ENCODE data around the gene C11orf52.
A peak's percentile ranks its signal among the peaks of the same experiment; 100 is the strongest.
"Not testable (repeated sequence)": the region's sequence is repeated elsewhere in the genome, so short reads cannot be mapped to it uniquely, and the experiment has no call there.

Gene C11orf52

DNA sequence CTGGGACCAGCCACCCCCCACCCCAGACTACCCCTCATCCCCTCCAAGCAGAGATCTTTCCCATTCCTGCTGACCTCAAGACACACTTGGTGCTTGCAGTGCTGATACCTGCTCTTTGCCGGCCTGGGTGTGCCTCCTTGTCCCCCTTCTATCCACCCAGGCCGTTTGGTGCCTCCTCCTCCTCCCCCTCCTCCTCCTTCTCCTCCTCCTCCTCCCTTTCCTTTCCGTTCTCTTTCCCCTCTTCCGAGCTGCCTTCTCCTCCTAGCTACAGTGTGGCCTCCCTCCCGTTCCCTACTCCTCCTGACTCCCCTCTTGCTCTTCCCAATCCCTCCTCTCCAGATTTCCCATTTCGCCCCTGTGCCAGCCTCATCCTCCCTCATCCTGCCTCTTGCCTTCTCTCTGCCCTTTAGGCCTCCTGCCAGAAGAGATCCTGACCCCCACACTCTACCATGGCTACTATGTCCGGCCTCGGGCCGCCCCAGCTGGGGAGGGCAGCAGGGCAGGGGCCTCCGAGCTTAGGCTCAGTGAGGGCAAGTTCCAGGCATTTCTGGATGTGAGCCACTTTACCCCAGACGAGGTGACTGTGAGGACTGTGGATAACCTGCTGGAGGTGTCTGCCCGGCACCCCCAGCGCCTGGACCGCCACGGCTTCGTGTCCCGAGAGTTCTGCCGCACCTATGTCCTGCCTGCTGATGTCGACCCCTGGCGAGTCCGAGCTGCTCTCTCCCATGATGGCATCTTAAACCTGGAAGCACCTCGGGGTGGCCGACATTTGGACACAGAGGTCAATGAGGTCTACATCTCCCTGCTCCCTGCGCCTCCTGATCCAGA, 5.5 kb upstream of the C11orf52 start:
- no peak for DNase-seq

- no peak for DNase-seq
Measured at GRCh38 chr11:111913997-111914396, 4.7 kb upstream of the C11orf52 start.

DNA sequence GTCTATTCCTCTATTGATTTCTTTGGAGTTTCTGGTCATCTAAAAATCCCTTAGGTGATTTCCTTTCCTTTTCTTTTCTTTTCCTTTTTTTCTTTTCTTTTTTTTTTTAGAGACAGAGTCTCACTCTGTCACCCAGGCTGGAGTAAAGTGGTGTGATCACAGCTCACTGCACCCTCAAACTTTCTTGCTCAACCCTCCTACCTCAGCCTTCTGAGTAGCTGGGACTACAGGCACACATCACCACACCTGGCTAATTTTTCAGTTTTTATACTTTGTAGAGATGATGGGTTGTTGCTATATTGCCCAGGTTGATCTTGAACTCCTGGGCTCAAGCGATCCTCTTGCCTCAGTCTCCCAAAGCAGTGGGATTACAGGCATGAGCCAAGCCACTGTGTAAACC, 1.9 kb upstream of the C11orf52 start:
- DNase-seq: no peak

- no peak for DNase-seq
Measured at GRCh38 chr11:111917312-111917711, 1.4 kb upstream of the C11orf52 start.

GRCh38 chr11:111917788-111918187, 925 bp upstream of the C11orf52 start:
- DNase-seq: no peak

GRCh38 chr11:111920908-111921307, 2.2 kb downstream of the C11orf52 start:
- no peak for DNase-seq

DNA sequence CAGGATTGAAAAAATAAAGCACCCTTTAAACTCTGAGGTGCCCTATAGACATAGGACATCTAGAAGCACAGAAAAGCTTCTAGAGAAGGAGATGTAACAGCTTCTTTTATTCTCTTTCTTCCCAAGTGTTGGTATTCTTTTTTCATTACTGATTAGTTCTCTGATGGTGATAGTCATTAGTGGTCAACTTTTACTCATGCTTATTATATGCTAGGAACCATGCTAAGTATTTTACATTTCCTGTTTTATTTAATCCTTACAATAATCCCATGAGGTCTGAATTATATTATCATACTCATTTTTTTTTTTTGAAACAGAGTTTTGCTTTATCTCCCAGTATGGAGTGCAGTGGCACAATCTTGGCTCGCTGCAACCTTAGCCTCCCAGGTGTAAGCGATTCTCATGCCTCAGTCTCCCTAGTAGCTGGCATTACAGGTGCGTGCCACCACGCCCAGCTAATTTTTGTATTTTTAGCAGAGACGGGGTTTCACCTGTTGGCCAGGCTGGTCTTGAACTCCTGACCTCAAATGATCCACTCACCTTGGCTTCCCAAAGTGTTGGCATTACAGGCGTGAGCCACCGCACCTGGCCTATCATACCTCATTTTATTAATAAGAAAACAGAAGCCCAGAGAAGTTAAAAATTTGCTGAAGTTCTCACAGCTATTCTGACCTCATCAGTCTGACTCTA, 3.0 kb downstream of the C11orf52 start:
- DNase-seq: no peak

GRCh38 chr11:111922803-111923202, 4.1 kb downstream of the C11orf52 start:
- no peak for DNase-seq

- no peak for DNase-seq
Measured at GRCh38 chr11:111923351-111923788, 4.7 kb downstream of the C11orf52 start.

DNA sequence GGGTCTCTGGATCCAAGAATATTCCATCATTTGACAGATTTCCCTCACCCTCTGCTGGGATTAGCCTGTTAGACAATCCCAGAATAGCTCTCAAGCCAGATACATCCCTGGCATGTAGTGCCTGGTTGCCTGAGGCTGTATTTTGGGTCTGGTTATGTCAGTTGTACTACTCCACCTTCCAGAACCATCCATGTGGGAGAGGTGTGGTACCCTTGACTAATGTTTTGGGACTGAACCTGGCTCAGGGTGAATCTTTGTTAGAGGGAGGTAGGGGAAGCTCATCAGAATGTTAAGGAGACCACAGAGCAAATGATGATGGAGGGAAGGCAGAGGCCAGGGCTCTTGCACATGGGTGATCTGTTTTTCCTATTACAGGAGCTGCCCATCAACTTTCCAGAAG, 5.2 kb downstream of the C11orf52 start:
- DNase-seq: no peak

DNA sequence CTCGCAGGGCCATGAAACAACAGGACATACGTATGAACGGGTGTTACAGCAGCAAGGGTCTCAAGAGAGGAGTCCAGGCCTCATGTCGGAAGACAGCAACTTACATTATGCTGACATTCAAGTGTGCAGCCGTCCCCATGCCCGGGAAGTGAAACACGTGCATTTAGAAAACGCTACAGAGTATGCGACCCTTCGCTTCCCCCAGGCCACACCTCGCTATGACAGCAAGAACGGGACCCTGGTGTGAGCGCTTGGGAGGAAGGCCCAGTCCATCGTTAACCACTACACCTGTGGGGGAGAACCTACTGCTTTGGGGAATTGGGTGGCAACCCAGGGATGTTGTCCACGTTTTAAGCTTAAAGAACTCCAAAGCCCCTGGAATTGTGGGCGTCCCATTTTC, 7.2 kb downstream of the C11orf52 start:
- no peak for DNase-seq

GRCh38 chr11:111926505-111927391, 8.0 kb downstream of the C11orf52 start:
- DNase-seq: peak; percentile 96

DNA sequence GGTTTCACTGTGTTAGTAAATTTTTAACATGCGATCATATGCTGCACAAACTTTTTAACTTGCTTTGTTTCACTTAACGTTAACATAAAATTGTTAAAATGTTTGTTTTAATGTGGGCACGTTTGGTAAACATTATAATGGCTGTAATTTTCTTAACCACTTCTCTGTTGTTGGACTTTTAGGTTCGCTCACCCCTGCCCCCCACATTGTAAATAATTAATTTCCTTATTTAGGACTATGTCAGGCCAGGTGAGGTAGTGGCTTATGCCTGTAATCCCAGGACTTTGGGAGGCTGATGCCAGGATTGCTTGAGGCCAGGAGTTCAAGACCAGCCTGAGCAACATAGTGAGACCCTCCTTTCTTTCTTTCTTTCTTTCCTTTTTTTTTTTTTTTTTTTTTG, 11.8 kb downstream of the C11orf52 start:
- no peak for DNase-seq

DNA sequence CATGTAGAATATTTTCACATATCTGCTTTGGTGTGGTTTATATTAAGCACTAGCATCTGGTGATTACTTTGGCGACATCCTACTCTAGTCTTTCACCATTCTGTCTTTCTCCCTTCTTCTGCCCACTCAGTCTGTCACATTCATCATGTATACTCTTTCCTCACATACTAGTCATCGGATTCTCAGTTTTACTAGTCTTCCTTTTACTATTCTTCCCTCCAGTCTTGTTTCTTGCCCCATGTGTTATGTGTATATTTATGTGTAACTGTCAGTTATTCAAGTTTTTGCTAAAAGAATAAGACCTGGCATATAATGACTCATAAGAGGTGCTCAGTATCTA, 13.9 kb downstream of the C11orf52 start:
- no peak for DNase-seq

- not testable (repeated sequence) for DNase-seq
Measured at GRCh38 chr11:111933176-111933575, 14.5 kb downstream of the C11orf52 start.

- no peak for DNase-seq
Measured at GRCh38 chr11:111933872-111934271, 15.2 kb downstream of the C11orf52 start.

- DNase-seq: no peak
Measured at GRCh38 chr11:111934306-111934705, 15.6 kb downstream of the C11orf52 start.

DNA sequence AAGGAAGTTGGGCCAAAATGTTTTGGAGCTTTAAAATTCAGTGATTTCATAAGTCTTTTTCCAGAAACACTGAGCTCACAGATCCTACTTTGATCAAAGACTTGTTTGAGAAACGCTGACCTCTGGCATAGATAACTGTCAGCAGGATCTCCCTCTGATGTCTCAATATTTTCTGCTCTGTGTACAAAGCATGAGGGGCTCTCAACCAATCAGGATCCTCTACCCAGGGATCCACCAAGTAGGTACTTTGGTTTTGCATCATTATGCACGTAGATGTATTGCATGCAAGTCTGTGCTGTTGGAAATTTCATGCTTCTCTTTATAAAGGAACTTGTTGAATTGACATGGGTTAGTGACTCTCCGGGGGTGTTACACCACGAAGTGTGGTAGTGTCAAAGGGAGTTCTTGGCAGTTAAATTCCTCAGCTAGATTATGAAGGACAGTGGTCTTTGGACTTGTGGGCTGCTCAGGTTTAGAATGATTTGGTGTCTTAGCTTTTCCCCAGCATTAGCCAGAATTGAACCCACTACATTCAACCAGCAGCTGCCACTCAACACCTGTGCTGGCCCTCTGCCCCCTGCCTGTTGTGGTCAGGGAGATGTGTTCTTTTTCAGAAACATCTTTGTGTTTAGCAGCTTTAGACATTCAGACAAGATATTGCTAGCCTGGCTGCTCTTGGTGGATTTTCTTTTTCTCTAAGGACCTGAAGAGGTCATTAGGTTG, 16.8 kb downstream of the C11orf52 start:
- DNase-seq: no peak

DNA sequence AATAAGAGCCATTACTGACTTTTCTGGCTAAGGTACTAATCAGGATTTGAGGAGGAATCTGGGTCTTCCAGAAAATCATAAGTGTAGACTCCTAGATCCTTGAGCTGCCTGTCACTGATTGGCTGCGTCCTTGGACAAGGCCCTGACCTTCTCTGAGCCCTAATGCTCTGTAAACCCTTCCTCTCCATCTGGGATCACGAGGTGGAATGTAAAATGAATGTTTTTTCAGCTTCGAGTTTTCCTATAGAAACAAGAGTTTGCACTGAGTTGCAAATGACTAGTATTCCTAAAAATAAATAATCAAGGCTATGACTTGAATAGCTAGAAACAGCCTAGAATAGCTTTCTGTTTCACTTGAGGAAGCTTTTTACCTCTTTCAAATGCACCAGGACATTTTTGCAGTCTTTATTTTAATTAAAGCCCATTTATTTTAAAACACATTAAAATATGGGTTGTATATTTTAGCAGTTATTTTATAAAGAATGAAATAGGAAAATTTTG, 17.4 kb downstream of the C11orf52 start:
- DNase-seq: no peak

DNA sequence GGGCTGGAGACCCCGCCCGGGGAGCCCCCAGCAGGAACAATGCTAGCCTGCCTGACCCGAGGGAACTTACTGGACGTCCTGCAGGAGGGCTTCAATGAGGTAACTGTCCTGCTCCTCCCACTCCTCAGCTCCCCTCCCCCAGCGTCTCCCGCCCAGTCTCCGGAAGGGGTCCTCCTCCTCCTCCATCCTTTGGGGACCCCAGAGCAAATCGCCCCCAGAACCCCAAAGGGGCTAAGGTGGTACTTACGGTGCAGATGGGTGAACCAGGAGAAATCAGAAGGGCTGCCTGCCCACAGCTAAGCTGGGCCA, 18.7 kb downstream of the C11orf52 start:
- DNase-seq: no peak

- DNase-seq: no peak
Measured at GRCh38 chr11:111937844-111938243, 19.1 kb downstream of the C11orf52 start.

DNA sequence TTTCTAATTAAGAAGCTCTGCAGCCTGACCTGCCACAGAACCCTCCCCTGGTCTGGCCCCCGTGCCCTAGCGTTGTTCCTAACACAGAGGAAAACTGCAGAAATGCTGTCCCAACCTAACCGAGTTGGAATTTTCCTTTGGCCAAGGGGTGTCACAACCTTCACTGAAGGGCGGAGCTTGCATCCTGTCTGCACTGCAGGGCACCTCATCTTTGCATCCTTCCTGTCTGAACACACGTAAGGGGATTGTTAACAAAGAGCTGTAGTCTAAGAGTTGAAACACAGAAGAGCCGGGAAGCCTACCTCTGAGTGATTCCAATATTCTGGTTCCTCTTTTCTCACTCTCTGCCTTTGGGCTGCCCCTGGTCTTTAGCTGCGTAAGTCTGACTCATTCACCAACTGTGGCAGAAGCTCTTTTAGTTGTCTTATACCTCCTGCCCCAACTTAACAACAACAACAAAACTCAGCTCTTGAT, 20.0 kb downstream of the C11orf52 start:
- peak; percentile 32 for DNase-seq
